WERI-Rb-1 (cell line): ENCODE data around the gene MKLN1.

ENCODE experiments used
- DNase-seq: peaks from one replicate; pipeline ENCODE4 v3.0.0-alpha.2; 2020
- H3K27ac ChIP-seq: fragments of 250-450 bp; sonication (Bioruptor Pico); 2 replicates; pipeline ENCODE4 v1.5.1; 2020; ENCODE audit warnings: mild to moderate bottlenecking, moderate library complexity
- H3K27me3 ChIP-seq: fragments of 250-450 bp; sonication (Bioruptor Pico); 2 replicates; pipeline ENCODE4 v1.5.1; 2021; ENCODE audit warnings: mild to moderate bottlenecking, low read depth, moderate library complexity; ENCODE audit not compliant: insufficient read depth, severe bottlenecking
- H3K36me3 ChIP-seq: fragments of 250-450 bp; sonication (Bioruptor Pico); 2 replicates; pipeline ENCODE4 v1.5.1; 2020; ENCODE audit warnings: mild to moderate bottlenecking, moderate library complexity
- H3K4me3 ChIP-seq: 2 replicates; pipeline ENCODE4 v1.5.1; 2011; ENCODE audit warnings: low read depth, mild to moderate bottlenecking, control low read depth, low read length
- H3K9me3 ChIP-seq: fragments of 250-450 bp; sonication (Bioruptor Pico); 2 replicates; pipeline ENCODE4 v1.5.1; 2021; ENCODE audit warnings: mild to moderate bottlenecking, moderate library complexity; ENCODE audit not compliant: severe bottlenecking
- CTCF ChIP-seq: IDR thresholded peaks from 2 replicates; pipeline ENCODE4 v1.5.1; 2011; ENCODE audit warnings: low read depth, mild to moderate bottlenecking, control low read depth, inconsistent platforms, low read length

Gene MKLN1

DNA sequence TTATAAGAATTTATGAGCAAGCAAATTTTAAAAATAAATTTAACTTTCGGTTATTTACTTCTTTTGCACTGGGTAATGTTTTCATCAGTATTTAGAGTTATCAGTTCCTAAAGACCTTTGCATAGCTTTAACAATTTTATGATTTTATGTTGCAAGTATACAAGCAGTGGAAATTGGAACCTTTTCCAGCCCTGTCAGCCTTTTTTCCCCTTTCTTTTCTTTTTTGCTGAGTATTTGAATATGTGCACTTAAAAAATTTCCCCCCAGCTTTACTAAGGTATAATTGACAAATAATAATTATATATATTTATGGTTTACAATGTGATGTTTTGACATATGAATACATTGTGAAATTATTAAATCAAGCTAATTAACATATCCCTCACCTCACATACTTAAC lies 62.6 kb downstream of the MKLN1 start:
- no peaks in the 10 kb centered on the region; the same call in 1 of the 2 replicates for H3K36me3 ChIP-seq
- H3K27ac ChIP-seq: no peak overlapping the region

DNA sequence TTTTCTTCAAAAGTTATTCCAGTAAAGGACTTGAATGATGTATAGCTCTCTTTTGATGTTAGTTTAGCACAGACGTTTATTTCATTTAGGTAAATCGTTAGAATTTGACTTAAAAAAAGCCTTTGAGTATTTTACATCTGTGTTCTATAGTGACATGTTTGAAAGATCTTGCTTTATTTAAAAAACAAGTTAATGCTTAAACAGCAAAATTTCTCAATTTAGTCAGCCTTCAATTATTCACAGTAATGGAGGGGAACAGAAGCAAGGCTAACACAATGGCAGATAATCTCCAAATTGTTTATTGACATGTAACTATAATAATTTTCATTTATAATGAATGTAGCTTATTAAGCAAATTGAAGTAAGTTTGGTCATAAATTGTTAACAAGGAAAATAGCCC lies 63.5 kb downstream of the MKLN1 start:
- no peaks in the 10 kb centered on the region for H3K27me3 ChIP-seq
- no peak overlapping the region for H3K4me3 ChIP-seq
- TF ChIP-seq CTCF: no peak
- H3K9me3 ChIP-seq: no peaks in the 10 kb centered on the region
- DNase-seq: no peak
- no peaks in the 10 kb centered on the region; the same call in 1 of the 2 replicates for H3K36me3 ChIP-seq
- no peak overlapping the region for H3K27ac ChIP-seq

More for the DNA sequence above, 62.6 kb downstream of the MKLN1 start:
- no peaks in the 10 kb centered on the region for H3K27me3 ChIP-seq
- no peak for TF ChIP-seq CTCF
- no peaks in the 10 kb centered on the region for H3K9me3 ChIP-seq
- no peak for DNase-seq
- no peak overlapping the region for H3K4me3 ChIP-seq

DNA sequence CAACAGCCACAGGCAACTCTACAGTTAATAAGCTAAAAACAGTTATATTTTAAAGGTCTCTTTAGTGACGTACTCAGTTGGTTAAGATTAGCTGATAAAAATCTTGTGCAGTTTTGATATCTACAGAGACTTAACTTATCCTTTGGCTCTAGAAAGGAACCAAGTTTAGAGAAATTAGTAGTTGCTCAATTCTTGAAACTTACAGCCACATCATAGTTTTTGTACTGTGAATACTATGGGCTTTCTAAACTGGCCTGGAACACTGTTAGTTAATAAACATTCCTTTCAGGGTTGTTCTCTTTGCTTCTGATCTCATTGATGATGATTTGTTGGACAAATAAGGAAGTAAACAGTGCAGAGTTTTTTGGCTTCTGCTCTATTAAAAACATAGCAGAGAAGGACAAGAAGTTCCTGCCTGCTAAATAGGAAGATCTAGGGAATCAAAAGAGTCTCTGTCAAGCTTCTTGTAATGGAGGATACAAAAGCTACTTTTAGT lies 73.1 kb downstream of the MKLN1 start:
- no peaks in the 10 kb centered on the region for H3K27me3 ChIP-seq
- DNase-seq: no peak
- no peak for TF ChIP-seq CTCF
- no peak overlapping the region for H3K4me3 ChIP-seq
- no peaks in the 10 kb centered on the region for H3K9me3 ChIP-seq
- peaks cover 19% of the 10 kb centered on the region for H3K36me3 ChIP-seq
- H3K27ac ChIP-seq: no peak overlapping the region

- Histone ChIP-seq H3K27me3 (no peaks in the 10 kb centered on the region), H3K4me3 (no peak overlapping the region), H3K27ac (no peak overlapping the region), H3K9me3 (no peaks in the 10 kb centered on the region), H3K36me3 (peaks cover 19% of the 10 kb centered on the region)
- no peak for DNase-seq
- TF ChIP-seq CTCF: no peak
Measured at GRCh38 chr7:131401194-131401593, 73.5 kb downstream of the MKLN1 start.

GRCh38 chr7:131403322-131403721 lies 75.6 kb downstream of the MKLN1 start:
- Histone ChIP-seq H3K9me3 (no peaks in the 10 kb centered on the region), H3K4me3 (no peak overlapping the region), H3K27me3 (no peaks in the 10 kb centered on the region), H3K36me3 (peaks cover 25% of the 10 kb centered on the region), H3K27ac (no peak overlapping the region)
- DNase-seq: no peak
- no peak for TF ChIP-seq CTCF

DNA sequence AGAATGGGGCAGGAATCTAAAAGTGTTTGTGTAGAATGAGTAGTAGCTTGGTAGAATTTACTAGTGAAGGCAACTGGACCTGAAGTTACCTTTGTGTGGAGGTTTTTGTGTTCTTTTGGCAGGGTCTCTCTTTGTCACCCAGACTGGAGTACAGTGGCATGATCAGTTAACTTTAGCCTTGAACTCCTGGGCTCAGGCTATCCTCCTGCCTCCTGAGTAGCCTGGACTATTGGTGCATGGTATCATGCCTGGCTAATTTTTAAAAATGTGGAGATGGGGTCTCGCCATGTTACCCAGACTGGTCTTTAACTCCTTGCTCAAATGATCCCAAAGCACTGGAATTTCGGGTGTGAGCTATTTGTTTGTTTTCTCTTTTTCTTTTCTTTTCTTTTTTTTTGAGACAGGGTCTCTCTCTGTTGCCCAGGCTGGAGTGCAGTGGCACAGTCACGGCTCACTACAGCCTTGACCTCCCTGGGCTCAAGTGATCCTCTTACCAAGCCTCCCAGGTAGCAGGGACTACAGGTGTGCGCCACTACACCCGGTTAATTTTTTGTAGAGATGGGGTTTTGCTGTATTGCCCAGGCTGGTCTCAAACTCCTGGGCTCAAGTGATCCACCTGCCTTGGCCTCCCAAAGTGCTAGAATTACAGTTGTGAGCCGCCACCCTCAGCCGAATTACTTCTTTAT lies 76.7 kb downstream of the MKLN1 start:
- no peak for TF ChIP-seq CTCF
- Histone ChIP-seq H3K27ac (no peak overlapping the region), H3K4me3 (no peak overlapping the region), H3K27me3 (no peaks in the 10 kb centered on the region), H3K36me3 (peaks cover 20% of the 10 kb centered on the region), H3K9me3 (no peaks in the 10 kb centered on the region)
- DNase-seq: no peak
